ENCODE measurements around the gene LAMA5.

Gene LAMA5

DNA sequence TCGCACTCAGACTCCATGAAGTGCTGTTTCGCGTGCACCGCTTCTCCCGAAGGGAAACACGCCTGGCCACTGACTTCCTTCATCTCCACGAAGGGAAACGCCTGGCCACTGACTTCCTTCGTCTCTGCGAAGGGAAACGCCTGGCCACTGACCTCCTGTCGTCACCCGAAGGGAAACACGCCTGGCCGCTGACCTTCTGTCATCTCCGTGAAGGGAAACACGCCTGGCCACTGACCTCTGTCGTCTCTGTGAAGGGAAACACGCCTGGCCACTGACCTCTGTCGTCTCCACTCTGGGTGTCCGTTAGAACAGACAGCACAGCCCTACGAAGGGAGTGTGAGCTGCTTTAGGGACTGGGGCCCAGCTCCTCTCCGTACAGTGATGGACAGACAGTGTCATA lies 81.4 kb downstream of the LAMA5 start:
- ChIA-PET CTCF (no interaction called here), POLR2A (no interaction called here)
- TF ChIP-seq, protein P1, sequence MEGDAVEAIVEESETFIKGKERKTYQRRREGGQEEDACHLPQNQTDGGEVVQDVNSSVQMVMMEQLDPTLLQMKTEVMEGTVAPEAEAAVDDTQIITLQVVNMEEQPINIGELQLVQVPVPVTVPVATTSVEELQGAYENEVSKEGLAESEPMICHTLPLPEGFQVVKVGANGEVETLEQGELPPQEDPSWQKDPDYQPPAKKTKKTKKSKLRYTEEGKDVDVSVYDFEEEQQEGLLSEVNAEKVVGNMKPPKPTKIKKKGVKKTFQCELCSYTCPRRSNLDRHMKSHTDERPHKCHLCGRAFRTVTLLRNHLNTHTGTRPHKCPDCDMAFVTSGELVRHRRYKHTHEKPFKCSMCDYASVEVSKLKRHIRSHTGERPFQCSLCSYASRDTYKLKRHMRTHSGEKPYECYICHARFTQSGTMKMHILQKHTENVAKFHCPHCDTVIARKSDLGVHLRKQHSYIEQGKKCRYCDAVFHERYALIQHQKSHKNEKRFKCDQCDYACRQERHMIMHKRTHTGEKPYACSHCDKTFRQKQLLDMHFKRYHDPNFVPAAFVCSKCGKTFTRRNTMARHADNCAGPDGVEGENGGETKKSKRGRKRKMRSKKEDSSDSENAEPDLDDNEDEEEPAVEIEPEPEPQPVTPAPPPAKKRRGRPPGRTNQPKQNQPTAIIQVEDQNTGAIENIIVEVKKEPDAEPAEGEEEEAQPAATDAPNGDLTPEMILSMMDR (IDR thresholded peaks at IDR 0.05; ENCODE audit: control extremely low read depth, extremely low read depth, low read depth, missing control alignments): no peak
- DNase-seq (ENCODE audit: extremely low spot score): no peak

DNA sequence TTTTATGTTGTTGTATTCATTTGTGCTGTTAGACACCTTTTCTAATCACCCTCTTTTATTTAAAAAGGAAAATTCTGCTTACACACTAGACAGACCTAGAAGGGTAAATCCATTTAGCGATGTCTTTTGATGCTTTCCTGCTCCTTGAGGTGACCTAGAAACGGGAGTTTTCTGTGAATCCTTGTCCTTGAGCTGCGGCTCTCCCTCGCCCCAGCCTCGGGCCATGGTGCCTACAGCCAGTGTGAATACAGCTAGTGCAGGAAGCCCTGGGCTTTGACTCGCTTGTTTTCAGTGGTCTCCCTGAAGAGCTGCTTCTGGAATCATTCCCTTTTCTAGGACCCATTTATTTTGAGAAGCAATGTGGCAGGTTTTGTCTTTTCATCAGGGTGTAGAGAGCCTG lies 82.0 kb downstream of the LAMA5 start:
- TF ChIP-seq, protein P1 (IDR thresholded peaks at IDR 0.05; ENCODE audit: control extremely low read depth, extremely low read depth, low read depth, missing control alignments): no peak
- DNase-seq (ENCODE audit: extremely low spot score): no peak
- ChIA-PET CTCF (interaction anchor here (1.2 to 1.9 kb wide), 2 partner anchors 16 to 17 kb away, joined by 4 to 7 read pairs; no protein-coding TSS in a partner anchor), POLR2A (no interaction called here)

- DNase-seq (ENCODE audit: extremely low spot score): no peak
- ChIA-PET CTCF (interaction anchor here (1.0 to 1.9 kb wide), 4 partner anchors 11 to 18 kb away, joined by 3 to 7 read pairs (median 4); no protein-coding TSS in a partner anchor), POLR2A (no interaction called here)
- TF ChIP-seq, protein P1 (IDR thresholded peaks at IDR 0.05; ENCODE audit: control extremely low read depth, extremely low read depth, low read depth, missing control alignments): no peak
These were observed 82.7 kb downstream of the LAMA5 start for GRCh38 chr20:62284448-62284847.

DNA sequence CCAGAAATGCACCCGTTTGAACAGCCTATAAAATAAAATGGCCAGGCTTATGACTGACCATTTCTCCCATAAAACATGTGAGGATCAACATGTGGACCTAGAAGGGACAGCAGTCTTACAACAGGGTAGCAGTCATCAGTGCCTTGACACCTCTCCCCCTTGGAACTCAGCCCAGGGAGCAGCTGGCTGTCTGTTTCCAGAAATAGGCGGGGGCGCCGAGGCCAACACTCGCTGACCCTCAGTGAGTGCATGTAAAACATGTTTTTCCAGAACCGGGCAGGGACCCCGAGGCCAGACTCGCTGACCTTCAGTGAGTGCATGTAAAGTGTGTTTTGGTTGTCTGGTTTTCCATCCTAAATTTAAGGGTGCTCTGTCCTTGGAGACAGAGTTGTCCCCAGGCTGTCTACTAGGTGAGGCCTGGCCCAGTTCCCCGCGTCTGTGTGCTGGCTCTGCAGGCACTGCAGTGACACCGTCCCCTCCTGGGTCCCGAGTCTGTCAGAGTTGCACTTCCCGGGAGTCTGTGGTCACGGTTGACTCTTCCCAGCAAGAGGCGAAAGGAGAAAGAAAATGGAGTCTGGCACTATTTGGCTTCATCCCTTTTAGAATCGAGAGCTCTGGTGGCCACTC lies 84.1 kb downstream of the LAMA5 start:
- CTCF ChIA-PET: interaction anchor here (1.4 kb wide), 1 partner anchor 13 kb away, joined by 5 read pairs; no protein-coding TSS in a partner anchor
- POLR2A ChIA-PET: no interaction called here
- no peak for DNase-seq (ENCODE audit: extremely low spot score)
- TF ChIP-seq, protein P1 (IDR thresholded peaks at IDR 0.05; ENCODE audit: control extremely low read depth, extremely low read depth, low read depth, missing control alignments): no peak

DNA sequence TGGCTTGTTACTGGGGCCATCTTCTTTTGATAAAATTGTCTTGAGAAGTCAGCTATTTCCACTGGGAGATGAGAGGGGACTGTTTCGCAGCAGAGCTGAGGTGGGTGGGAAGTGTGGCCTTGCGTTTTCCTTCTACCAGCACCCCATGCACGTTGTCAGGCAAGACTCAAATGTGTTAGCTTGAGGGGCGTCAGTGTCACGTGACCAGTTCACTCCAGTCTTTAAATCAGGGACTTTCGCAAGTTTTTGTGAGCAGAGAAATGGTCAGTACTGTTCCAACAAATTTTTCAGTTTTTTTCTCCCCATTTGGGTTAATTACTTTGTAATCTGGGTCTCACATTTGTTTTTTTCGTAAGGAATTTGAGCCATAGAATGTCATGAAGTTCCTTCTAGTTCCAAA lies 85.0 kb downstream of the LAMA5 start:
- CTCF ChIA-PET: no interaction called here
- no peak for DNase-seq (ENCODE audit: extremely low spot score)
- POLR2A ChIA-PET: no interaction called here
- TF ChIP-seq, protein P1 (IDR thresholded peaks at IDR 0.05; ENCODE audit: control extremely low read depth, extremely low read depth, low read depth, missing control alignments): no peak

- CTCF ChIA-PET: interaction anchor here (1.3 kb wide), 1 partner anchor 20 kb away, joined by 6 read pairs; no protein-coding TSS in a partner anchor
- TF ChIP-seq, protein P1 (IDR thresholded peaks at IDR 0.05; ENCODE audit: control extremely low read depth, extremely low read depth, low read depth, missing control alignments): no peak
- POLR2A ChIA-PET: no interaction called here
- DNase-seq (ENCODE audit: extremely low spot score): no peak
These were observed 85.8 kb downstream of the LAMA5 start for GRCh38 chr20:62281161-62281933.
